BE2C (cell line): Measurements from ENCODE around the gene COL24A1.

Experiments
- DNase-seq: peaks from one replicate; pipeline ENCODE4 v3.0.0-alpha.2; 2020
- H3K27me3 ChIP-seq: fragments of 250-450 bp; sonication (Bioruptor Pico); 2 replicates; pipeline ENCODE4 v1.5.1; 2020; ENCODE audit warnings: mild to moderate bottlenecking
- H3K36me3 ChIP-seq: fragments of 250-450 bp; sonication (Bioruptor Pico); 2 replicates; pipeline ENCODE4 v1.5.1; 2020; ENCODE audit warnings: mild to moderate bottlenecking
- H3K4me1 ChIP-seq: fragments of 250-450 bp; sonication (Bioruptor Pico); 2 replicates; pipeline ENCODE4 v1.5.1; 2020
- H3K4me3 ChIP-seq: 2 replicates; pipeline ENCODE4 v1.5.1; 2011; ENCODE audit warnings: low read depth, low read length
- H3K9me3 ChIP-seq: fragments of 250-450 bp; sonication (Bioruptor Pico); 2 replicates; pipeline ENCODE4 v1.5.1; 2020
- CTCF ChIP-seq: IDR thresholded peaks from 2 replicates; pipeline ENCODE4 v1.5.1; 2012; ENCODE audit warnings: mild to moderate bottlenecking, low read depth, low read length

The COL24A1 gene

DNA sequence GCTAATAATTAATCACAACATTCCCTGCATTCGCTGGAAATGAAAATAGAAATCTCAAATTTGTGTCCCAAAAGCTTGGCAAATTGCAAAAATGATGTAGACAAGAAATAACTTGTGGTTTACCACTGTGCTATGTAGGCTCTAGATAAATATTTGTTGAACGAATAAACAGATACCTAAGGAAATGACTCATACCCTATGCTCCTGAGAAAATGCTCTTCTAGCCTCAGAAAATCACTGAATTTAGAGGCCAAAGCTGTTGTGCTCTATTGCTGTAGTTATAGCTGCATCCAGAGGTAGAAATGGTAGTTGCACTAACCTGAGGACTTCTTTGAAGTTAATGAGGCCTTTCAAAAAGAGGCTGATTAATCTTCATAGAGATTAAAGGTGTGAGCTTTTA lies 306.3 kb downstream of the COL24A1 start:
- H3K36me3 ChIP-seq = no peaks in the 10 kb centered on the region
- no peak for TF ChIP-seq CTCF
- H3K9me3 ChIP-seq = no peaks in the 10 kb centered on the region
- H3K27me3 ChIP-seq = no peaks in the 10 kb centered on the region; the same call in 1 of the 2 replicates
- no peak for DNase-seq
- no peaks in the 10 kb centered on the region for H3K4me1 ChIP-seq
- no peak overlapping the region for H3K4me3 ChIP-seq

DNA sequence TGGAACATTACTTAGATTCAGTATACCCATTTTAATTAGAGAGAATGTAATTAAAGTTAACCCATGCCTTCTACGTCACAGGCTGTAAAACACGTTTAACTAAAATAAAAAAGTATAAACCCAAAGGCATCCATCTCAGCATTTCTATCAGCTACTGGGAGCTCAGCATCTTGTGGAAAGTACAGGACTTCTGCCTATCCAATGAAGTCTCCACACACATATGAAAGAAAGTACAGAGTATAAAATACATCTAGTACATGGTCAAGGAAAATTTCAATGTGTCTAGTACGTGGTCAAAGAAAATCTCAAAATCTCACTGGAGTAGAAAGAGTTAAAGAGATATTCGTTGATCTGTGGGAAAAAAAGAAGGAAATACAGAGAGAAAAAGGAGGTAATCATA lies 306.9 kb downstream of the COL24A1 start:
- Histone ChIP-seq H3K4me1 (no peaks in the 10 kb centered on the region), H3K27me3 (no peaks in the 10 kb centered on the region; the same call in 1 of the 2 replicates), H3K9me3 (no peaks in the 10 kb centered on the region), H3K36me3 (no peaks in the 10 kb centered on the region), H3K4me3 (no peak overlapping the region)
- no peak for DNase-seq
- TF ChIP-seq CTCF = no peak

- no peaks in the 10 kb centered on the region for H3K9me3 ChIP-seq
- no peak for DNase-seq
Measured at GRCh38 chr1:85847356-85847755, 309.2 kb downstream of the COL24A1 start.

DNA sequence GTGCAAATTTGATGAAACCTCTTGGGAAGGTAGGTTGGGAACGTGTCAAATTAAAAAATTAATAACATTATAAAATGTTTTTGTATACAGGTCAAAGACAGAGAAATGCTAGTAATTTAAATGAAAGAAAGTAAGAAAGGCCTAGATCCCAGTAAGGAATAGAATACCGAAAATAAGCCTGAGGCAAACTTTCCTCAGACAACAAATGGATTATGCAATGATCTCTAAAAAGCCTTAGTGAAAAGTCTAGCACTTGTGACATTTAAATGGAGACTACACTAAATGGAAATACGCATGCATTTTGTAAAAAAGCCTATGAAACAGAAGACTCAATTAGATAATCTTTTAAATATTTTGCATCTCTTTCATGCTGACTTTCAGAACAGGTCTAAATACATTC lies 309.9 kb downstream of the COL24A1 start:
- Histone ChIP-seq H3K36me3 (no peaks in the 10 kb centered on the region), H3K4me1 (no peaks in the 10 kb centered on the region), H3K4me3 (no peak overlapping the region), H3K9me3 (no peaks in the 10 kb centered on the region), H3K27me3 (no peaks in the 10 kb centered on the region; the same call in 1 of the 2 replicates)
- no peak for TF ChIP-seq CTCF
- DNase-seq = no peak

More at GRCh38 chr1:85847356-85847755, 309.2 kb downstream of the COL24A1 start:
- TF ChIP-seq CTCF = no peak
- Histone ChIP-seq H3K4me3 (no peak overlapping the region), H3K36me3 (no peaks in the 10 kb centered on the region), H3K27me3 (no peaks in the 10 kb centered on the region; the same call in 1 of the 2 replicates), H3K4me1 (no peaks in the 10 kb centered on the region)

DNA sequence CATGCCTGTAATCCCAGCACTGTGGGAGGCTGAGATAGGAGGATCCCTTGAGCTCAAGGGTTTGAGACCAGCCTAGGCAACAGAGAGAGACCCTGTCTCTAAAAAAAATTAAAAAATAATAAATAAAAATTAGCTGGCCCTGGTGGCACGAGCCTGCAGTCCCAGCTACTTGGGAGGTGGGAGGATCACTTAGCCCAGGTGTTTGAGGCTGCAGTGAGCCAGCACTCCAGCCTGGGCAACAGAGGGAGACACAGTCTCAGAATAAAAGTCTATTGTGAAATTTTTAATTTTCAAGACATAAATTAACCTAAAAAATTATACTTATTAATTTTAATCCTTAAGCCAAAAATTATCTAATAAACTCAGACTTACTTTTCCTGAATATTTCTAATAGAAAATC lies 317.1 kb downstream of the COL24A1 start:
- no peaks in the 10 kb centered on the region for H3K4me1 ChIP-seq
- no peaks in the 10 kb centered on the region for H3K9me3 ChIP-seq
- H3K36me3 ChIP-seq = no peaks in the 10 kb centered on the region
- H3K4me3 ChIP-seq = no peak overlapping the region
- no peaks in the 10 kb centered on the region for H3K27me3 ChIP-seq
- TF ChIP-seq CTCF = no peak
- no peak for DNase-seq

- no peak for TF ChIP-seq CTCF
- no peaks in the 10 kb centered on the region for H3K4me1 ChIP-seq
- H3K9me3 ChIP-seq = no peaks in the 10 kb centered on the region
- no peak for DNase-seq
- H3K36me3 ChIP-seq = no peaks in the 10 kb centered on the region
- H3K4me3 ChIP-seq = no peak overlapping the region
- H3K27me3 ChIP-seq = no peaks in the 10 kb centered on the region
Measured at GRCh38 chr1:85838238-85838637, 318.3 kb downstream of the COL24A1 start.
